GM18507 (cell line): ENCODE data around the gene CEP112.
"Not testable (repeated sequence)": the region's sequence is repeated elsewhere in the genome, so short reads cannot be mapped to it uniquely, and the experiment has no call there.

Experiments used
- DNase-seq: peaks from one replicate; pipeline ENCODE4 v3.0.0; 2011; ENCODE audit warnings: low read depth; ENCODE audit not compliant: insufficient read length; ENCODE audit errors: extremely low spot score
- FAIRE-seq: peaks from 2 replicates; lab custom pipeline; 2011; peaks lifted over from hg19 to GRCh38; lab: Jason Lieb, UNC

CEP112 gene

DNA sequence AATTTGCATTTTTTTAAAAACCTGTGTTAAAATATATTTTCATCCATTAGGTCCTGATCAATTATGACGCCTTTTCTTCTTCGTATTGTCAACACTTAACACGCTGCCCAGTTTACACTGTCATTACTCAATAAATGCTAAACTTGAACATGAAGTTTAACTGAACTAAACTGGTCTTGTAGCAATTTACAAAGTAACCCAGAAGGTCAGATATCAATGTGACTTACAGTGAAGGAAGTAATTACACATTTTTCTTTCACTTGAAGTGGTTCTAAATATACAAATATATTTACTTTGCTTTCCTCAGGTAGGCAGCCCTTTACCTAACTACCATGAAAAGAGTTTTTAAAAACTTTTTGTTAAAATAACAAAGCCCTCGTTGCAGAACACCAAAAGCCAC is 374.0 kb downstream of the CEP112 start:
- FAIRE-seq (no peak), DNase-seq (no peak)

DNA sequence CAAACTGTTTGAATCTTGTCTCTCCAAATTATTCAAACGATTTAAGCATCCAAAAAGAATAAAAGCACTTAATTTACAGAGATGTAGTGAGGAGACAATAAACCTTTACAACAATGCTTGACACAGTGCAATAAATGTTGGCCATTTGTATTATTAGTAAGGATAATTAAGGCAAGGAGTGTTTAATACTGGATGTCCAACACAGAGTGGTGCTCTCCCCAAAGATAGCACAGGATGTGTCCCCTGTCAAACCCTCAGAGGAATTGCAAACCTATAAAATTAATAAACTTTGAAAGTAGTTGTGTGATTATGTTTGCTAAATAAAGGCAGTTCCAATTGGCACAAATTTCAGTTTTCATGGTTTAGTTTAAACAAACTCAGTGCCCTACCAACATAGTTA is 377.5 kb downstream of the CEP112 start:
- FAIRE-seq: no peak
- no peak for DNase-seq

DNA sequence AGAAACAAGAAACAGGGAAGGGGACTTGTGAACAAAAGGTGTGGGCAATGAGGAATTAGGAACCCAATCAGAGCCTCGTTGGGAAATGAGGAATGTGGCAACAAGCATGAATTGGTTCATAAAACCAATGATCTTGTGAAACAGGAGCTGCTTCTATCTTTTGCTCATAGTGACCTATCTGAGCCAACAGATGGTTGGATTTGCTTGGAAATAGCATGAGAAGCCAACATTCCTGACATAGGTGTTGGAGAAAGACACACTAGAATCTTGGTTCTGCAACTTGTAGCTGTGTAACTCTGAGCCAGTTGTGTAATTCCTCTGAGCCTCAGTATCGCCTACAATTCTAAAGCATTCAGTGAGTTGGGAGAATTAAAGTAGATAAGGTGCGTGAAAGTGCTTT is 378.6 kb downstream of the CEP112 start:
- DNase-seq (no peak), FAIRE-seq (no peak)

DNA sequence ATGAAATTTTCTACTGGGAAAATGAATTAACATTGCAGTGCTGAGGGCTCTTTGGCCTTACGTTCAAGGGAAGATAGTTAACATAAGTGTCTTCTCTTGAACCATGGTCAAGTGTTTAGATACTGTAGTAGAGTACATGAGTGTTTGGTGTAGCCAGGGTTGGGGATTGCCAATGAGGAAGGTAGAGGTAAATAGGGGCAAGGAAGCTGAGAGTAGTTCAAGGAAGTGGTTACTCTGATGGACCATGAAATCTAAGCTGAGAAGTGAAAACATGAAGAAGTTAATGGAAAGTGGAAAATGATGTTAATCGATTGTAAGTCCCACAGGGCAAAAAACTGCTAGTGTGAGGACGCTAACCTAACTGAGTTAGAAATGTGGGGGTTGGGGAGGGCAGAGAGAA is 380.9 kb downstream of the CEP112 start:
- DNase-seq (no peak), FAIRE-seq (no peak)

- FAIRE-seq: no peak
Observed at GRCh38 chr17:65809366-65809765, 382.6 kb downstream of the CEP112 start.

GRCh38 chr17:65808566-65808965 is 383.4 kb downstream of the CEP112 start:
- not testable (repeated sequence) for FAIRE-seq, DNase-seq

More at GRCh38 chr17:65809366-65809765, 382.6 kb downstream of the CEP112 start:
- DNase-seq: no peak

GRCh38 chr17:65807361-65807760 is 384.6 kb downstream of the CEP112 start:
- FAIRE-seq (no peak), DNase-seq (no peak)

DNA sequence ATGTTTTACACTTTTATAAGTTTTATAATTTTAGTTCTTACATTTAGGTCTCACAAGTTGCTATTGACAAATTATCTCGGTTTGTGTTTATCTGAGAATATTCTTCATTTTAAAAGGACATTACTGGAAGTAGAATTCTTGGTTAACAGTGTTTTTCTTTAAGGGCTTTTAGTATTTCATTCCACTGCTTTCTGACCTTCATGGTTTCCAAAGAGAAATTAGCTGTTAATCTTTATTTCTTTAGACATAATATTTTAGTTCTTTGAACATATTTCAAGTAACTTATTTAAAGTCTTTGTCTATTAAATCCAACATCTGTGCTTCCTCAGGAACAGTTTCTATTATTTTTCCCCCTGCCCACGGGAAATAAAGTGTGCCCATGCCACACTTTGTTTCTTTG is 390.4 kb downstream of the CEP112 start:
- no peak for FAIRE-seq
- DNase-seq: no peak

DNA sequence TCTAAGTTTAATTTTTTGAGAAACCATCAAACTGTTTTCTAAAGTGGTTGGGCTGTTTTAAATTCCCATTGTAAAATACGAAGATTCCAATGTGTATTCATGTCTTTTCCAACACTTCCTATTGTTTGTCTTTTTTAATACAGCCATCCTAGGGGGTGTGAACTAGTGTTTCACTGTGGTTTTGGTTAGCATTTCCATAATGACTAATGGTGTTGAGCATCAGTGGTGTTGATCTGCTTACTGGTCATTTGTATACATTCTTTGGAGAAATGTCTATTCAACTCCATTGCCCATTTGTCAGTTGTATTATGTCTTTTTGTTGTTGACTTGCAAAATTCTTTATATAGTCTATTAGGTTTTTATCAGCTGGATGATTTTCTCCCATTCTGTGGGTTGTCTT is 391.3 kb downstream of the CEP112 start:
- no peak for DNase-seq

DNA sequence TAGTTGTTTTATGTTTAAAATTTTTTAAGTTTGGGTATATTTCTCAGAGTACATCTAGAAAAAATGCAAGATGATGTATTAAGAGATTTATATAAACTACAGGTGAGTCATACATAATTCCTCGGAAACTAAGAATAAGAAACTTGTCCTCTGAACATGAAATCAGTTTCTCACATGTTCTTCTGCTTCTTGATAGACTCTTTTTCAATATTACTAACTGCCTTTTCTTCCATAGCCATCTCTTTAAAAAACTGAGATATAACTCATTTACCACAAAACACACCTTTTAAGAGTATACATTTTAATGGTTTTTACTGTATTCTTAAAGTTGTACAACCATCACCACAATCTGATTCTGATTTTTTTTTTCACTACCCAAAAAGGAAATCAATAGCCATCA is 392.1 kb downstream of the CEP112 start:
- FAIRE-seq: no peak
- DNase-seq: no peak

More for the DNA sequence above, 391.3 kb downstream of the CEP112 start:
- FAIRE-seq: no peak

GRCh38 chr17:65799454-65799853 is 392.5 kb downstream of the CEP112 start:
- DNase-seq (no peak), FAIRE-seq (no peak)

GRCh38 chr17:65797809-65798208 is 394.1 kb downstream of the CEP112 start:
- DNase-seq (no peak), FAIRE-seq (no peak)

DNA sequence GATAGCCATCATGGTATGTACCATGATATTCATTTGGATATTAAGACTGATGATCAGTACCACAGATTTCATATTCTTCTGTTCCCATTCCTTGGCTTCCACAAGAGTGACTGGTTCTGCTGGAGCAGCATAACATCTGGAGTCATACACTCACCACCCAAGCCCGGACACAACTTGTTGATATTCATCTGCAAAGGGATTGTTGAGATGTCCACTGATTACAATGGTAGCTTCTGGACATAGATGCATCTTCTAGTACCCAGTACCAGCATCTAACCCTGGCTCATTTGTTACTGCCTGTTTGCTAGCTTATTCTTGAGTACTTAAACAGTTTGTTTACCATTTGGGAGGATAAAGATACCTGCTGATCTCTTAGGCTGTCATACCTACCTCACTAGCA is 394.8 kb downstream of the CEP112 start:
- FAIRE-seq: no peak
- no peak for DNase-seq

- no peak for DNase-seq
- FAIRE-seq: no peak
Observed at GRCh38 chr17:65794572-65794971, 397.4 kb downstream of the CEP112 start.

GRCh38 chr17:65790241-65790640 is 401.7 kb downstream of the CEP112 start:
- FAIRE-seq (no peak), DNase-seq (no peak)

DNA sequence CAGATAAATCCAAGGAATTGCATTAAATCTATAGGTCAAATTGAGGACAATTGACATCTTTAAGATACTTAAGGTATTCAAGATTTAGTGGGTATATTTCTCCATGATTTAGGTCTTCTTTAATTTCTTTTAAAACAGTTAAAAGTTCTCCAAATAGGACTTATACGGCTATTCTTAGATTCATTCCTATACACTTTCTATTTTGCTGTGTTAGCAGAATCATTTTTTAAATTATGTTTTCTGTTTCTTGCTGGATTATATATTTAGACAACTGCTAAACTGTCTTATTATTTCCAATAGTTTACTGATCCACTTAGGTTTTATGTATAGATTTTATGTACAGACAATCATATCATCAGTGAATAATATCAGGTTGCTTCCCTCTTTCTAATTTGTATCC is 404.4 kb downstream of the CEP112 start:
- no peak for FAIRE-seq
- no peak for DNase-seq

DNA sequence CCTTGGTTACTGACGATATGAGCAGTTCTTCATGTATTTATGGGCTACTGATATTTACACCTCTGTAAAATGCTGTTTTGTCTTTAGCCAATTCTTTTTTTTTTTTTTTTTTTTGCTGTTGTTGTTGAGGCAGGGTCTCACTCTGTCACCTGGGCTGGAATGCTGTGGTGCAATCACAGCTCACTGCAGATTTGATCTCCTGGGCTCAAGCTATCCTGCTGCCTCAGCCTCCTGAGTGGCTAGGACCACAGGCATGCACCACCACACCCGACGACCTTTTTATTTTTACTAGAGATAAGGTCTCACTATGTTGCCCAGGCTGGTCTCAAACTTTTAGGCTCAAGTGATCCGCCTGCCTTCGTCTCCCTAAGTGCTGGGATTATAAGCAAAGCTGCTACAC is 405.5 kb downstream of the CEP112 start:
- DNase-seq: no peak
- FAIRE-seq: no peak

- DNase-seq (no peak), FAIRE-seq (no peak)
Observed at GRCh38 chr17:65785109-65785508, 406.8 kb downstream of the CEP112 start.

DNA sequence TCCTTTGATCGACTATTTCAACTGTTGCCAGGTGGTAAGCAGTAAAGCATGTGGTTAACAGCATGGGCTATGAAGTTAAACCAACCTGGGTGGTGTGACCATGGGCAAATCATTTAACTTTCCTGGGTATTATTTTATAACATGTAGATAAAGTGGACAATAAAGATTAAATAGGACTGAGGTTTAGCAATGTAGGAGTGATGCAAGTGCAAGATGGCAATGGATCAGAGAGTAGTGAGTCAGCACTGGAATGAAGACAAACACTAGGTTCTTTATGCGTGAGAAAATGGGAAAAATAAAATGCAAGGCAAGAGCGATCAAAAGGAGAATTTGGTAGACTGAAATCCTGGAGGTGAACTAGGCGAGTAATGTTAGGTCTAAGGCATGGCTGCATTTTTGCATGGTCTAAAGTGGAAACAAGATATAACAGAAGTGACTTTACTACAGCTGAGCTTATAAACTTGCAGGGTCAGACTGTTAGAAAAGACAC is 408.0 kb downstream of the CEP112 start:
- DNase-seq (no peak), FAIRE-seq (no peak)

- FAIRE-seq, DNase-seq: not testable (repeated sequence)
Observed at GRCh38 chr17:65782104-65782706, 409.7 kb downstream of the CEP112 start.

- DNase-seq: no peak
- no peak for FAIRE-seq
Observed at GRCh38 chr17:65780111-65780510, 411.8 kb downstream of the CEP112 start.

- FAIRE-seq (no peak), DNase-seq (no peak)
Observed at GRCh38 chr17:65776890-65777289, 415.0 kb downstream of the CEP112 start.
